Neural cell (in vitro differentiated cells): ENCODE measurements around the gene SMG6. TPM values are rescaled to one million over a fixed set of nuclear protein-coding genes. Genes with fewer than 3 reads are reported as not detected.
"Not testable (repeated sequence)": the region's sequence is repeated elsewhere in the genome, so short reads cannot be mapped to it uniquely, and the experiment has no call there.

ENCODE experiments used
- H2AFZ ChIP-seq: fragments of 200-600, 300-800 bp; sonication (generic), shearing (Covaris generic); 2 replicates; pipeline ENCODE4 v1.6.0; 2014; ENCODE audit warnings: low read depth, mild to moderate bottlenecking, antibody characterized with exemption, low read length, moderate library complexity
- H3F3A ChIP-seq: fragments of 200-600 bp; shearing (Covaris generic); 2 replicates; pipeline ENCODE4 v1.6.1; 2016; ENCODE audit warnings: mild to moderate bottlenecking, moderate library complexity, mixed read lengths, antibody characterized with exemption, low read length; ENCODE audit not compliant: insufficient read depth, poor library complexity, severe bottlenecking
- H3K27ac ChIP-seq: fragments of 200-600, 300-800 bp; sonication (generic), shearing (Covaris generic); 2 replicates; pipeline ENCODE4 v1.5.1; 2014; ENCODE audit warnings: mild to moderate bottlenecking, low read length, moderate library complexity
- H3K27me3 ChIP-seq: fragments of 300-800, 200-600 bp; sonication (generic), shearing (Covaris generic); 2 replicates; pipeline ENCODE4 v1.6.0; 2014; ENCODE audit warnings: mild to moderate bottlenecking, low read depth, low read length, moderate library complexity; ENCODE audit not compliant: insufficient read depth
- H3K36me3 ChIP-seq: fragments of 300-800, 200-600 bp; sonication (generic), shearing (Covaris generic); 2 replicates; pipeline ENCODE4 v1.5.1; 2014; ENCODE audit warnings: mild to moderate bottlenecking, antibody characterized with exemption, low read length, moderate library complexity; ENCODE audit not compliant: insufficient read depth
- H3K4me2 ChIP-seq: fragments of 300-800, 200-600 bp; sonication (generic), shearing (Covaris generic); 2 replicates; pipeline ENCODE4 v1.6.0; 2014; ENCODE audit warnings: mild to moderate bottlenecking, low read length
- H3K4me3 ChIP-seq: fragments of 300-800, 200-600 bp; sonication (generic), shearing (Covaris generic); 2 replicates; pipeline ENCODE4 v1.5.1; 2014; ENCODE audit warnings: mild to moderate bottlenecking, low read length, moderate library complexity
- H3K79me2 ChIP-seq: fragments of 200-600 bp; shearing (Covaris generic); replicated peaks from 2 replicates; pipeline ENCODE4 v1.6.0; 2014; ENCODE audit warnings: mild to moderate bottlenecking, low read length, moderate library complexity; ENCODE audit not compliant: insufficient read depth
- H3K9ac ChIP-seq: fragments of 300-800, 200-600 bp; sonication (generic), shearing (Covaris generic); 2 replicates; pipeline ENCODE4 v1.6.1; 2016; ENCODE audit warnings: mild to moderate bottlenecking, low read length, mixed read lengths
- H3K9me2 ChIP-seq: fragments of 200-600 bp; shearing (Covaris generic); 2 replicates; pipeline ENCODE4 v1.6.1; 2016; ENCODE audit warnings: mild to moderate bottlenecking, low read length, mixed read lengths; ENCODE audit not compliant: insufficient read depth
- H3K9me3 ChIP-seq: fragments of 200-600, 300-800 bp; sonication (generic), shearing (Covaris generic); 2 replicates; pipeline ENCODE4 v1.6.1; 2016; ENCODE audit warnings: mild to moderate bottlenecking, mixed run types, low read length, moderate library complexity, mixed read lengths
- H4K20me1 ChIP-seq: fragments of 200-600 bp; shearing (Covaris generic); 2 replicates; pipeline ENCODE4 v1.6.1; 2016; ENCODE audit warnings: mild to moderate bottlenecking, mixed run types; ENCODE audit not compliant: insufficient read depth
- EP300 ChIP-seq: fragments of 450-650 bp; conservative IDR thresholded peaks from 2 replicates; pipeline ENCODE4 v1.6.1; 2014; ENCODE audit warnings: antibody characterized with exemption, mild to moderate bottlenecking, moderate library complexity; ENCODE audit not compliant: poor library complexity, severe bottlenecking
- EZH2 ChIP-seq: fragments of 200-600, 300-800 bp; shearing (Covaris generic), sonication (generic); IDR thresholded peaks from 2 replicates; pipeline ENCODE4 v1.6.1; 2014; ENCODE audit warnings: antibody characterized with exemption, low read length, borderline replicate concordance, mild to moderate bottlenecking; ENCODE audit not compliant: insufficient read depth, poor library complexity, severe bottlenecking
- MXI1 ChIP-seq: fragments of 450-650 bp; conservative IDR thresholded peaks from 2 replicates; pipeline ENCODE4 v1.6.1; 2014; ENCODE audit warnings: antibody characterized with exemption, mild to moderate bottlenecking; ENCODE audit not compliant: poor library complexity, severe bottlenecking
- POLR2AphosphoS5 ChIP-seq: IDR thresholded peaks from 2 replicates; pipeline ENCODE4 v1.6.1; 2012
- RAD21 ChIP-seq: fragments of 450-650 bp; conservative IDR thresholded peaks from 2 replicates; pipeline ENCODE4 v1.6.1; 2014; ENCODE audit warnings: antibody characterized with exemption, mild to moderate bottlenecking, moderate library complexity
- SMC3 ChIP-seq: fragments of 450-650 bp; conservative IDR thresholded peaks from 2 replicates; pipeline ENCODE4 v1.6.1; 2014; ENCODE audit warnings: antibody characterized with exemption, mild to moderate bottlenecking, moderate library complexity; ENCODE audit not compliant: poor library complexity
- TAF1 ChIP-seq: IDR thresholded peaks from 2 replicates; pipeline ENCODE4 v1.6.1; 2012; ENCODE audit warnings: low read depth
- polyA plus RNA-seq: library from polyadenylated mRNA; depleted of rRNA; stranded (reverse); fragments of >200 nt; gene quantifications from 2 replicates; pipeline ENCODE4 v1.2.3, GENCODE V29; 2014
- TF ChIP-seq, protein P1 (sequence below): fragments of 450-650 bp; IDR thresholded peaks from 2 replicates; pipeline ENCODE4 v1.5.1; 2014; ENCODE audit warnings: antibody characterized with exemption, mild to moderate bottlenecking, moderate library complexity; ENCODE audit not compliant: poor library complexity, severe bottlenecking
- TF ChIP-seq, protein P2 (sequence below): IDR thresholded peaks from 2 replicates; pipeline ENCODE4 v1.6.1; 2012; ENCODE audit warnings: borderline replicate concordance

SMG6 gene
- polyA plus RNA-seq, 1 donor from 2014 or later: 13.9 TPM

DNA sequence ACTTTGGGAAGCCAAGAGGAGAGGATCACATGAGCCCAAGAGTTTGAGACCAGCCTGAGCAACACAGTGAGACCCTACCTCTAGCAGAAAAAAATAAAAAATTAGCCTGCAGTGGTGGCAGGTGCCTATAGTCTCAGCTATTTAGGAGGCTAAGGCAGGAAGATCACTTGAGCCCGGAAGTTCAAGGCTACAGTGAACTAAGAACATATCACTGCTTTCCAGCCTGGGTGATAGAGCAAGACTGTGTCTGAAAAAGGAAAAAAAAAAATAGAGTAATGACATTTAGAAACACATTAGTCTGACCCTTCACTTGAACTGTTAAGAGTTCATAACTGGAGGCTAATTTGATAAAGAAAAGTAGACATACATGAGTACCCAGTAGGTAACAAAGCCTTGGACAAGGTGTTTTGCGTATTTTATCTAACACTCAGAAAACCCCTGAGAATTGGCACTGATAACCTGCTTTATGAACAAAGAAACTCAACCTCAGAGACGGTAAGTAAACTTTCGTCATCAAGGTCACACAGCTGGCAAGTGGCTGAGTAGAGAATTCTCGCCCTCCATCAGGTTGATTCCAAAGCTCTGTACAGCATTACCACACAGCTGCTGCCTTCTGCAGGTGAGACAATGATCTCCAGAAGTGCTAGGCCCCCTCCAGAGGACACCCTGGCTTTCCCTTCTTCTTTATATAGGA lies 101.1 kb downstream of the SMG6 start:
- H4K20me1 ChIP-seq: no peaks in the 10 kb centered on the region
- H3K27me3 ChIP-seq: no peaks in the 10 kb centered on the region
- H3K9me3 ChIP-seq: no peaks in the 10 kb centered on the region
- H3K4me2 ChIP-seq: no peak overlapping the region
- H3K27ac ChIP-seq: no peak overlapping the region
- no peaks in the 10 kb centered on the region for H3K9me2 ChIP-seq
- no peak for TF ChIP-seq POLR2AphosphoS5
- no peak for TF ChIP-seq RAD21
- TF ChIP-seq, protein P1, sequence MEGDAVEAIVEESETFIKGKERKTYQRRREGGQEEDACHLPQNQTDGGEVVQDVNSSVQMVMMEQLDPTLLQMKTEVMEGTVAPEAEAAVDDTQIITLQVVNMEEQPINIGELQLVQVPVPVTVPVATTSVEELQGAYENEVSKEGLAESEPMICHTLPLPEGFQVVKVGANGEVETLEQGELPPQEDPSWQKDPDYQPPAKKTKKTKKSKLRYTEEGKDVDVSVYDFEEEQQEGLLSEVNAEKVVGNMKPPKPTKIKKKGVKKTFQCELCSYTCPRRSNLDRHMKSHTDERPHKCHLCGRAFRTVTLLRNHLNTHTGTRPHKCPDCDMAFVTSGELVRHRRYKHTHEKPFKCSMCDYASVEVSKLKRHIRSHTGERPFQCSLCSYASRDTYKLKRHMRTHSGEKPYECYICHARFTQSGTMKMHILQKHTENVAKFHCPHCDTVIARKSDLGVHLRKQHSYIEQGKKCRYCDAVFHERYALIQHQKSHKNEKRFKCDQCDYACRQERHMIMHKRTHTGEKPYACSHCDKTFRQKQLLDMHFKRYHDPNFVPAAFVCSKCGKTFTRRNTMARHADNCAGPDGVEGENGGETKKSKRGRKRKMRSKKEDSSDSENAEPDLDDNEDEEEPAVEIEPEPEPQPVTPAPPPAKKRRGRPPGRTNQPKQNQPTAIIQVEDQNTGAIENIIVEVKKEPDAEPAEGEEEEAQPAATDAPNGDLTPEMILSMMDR: no peak
- no peak for TF ChIP-seq MXI1
- TF ChIP-seq EZH2: no peak
- no peak for TF ChIP-seq TAF1
- TF ChIP-seq EP300: no peak
- TF ChIP-seq, protein P2, sequence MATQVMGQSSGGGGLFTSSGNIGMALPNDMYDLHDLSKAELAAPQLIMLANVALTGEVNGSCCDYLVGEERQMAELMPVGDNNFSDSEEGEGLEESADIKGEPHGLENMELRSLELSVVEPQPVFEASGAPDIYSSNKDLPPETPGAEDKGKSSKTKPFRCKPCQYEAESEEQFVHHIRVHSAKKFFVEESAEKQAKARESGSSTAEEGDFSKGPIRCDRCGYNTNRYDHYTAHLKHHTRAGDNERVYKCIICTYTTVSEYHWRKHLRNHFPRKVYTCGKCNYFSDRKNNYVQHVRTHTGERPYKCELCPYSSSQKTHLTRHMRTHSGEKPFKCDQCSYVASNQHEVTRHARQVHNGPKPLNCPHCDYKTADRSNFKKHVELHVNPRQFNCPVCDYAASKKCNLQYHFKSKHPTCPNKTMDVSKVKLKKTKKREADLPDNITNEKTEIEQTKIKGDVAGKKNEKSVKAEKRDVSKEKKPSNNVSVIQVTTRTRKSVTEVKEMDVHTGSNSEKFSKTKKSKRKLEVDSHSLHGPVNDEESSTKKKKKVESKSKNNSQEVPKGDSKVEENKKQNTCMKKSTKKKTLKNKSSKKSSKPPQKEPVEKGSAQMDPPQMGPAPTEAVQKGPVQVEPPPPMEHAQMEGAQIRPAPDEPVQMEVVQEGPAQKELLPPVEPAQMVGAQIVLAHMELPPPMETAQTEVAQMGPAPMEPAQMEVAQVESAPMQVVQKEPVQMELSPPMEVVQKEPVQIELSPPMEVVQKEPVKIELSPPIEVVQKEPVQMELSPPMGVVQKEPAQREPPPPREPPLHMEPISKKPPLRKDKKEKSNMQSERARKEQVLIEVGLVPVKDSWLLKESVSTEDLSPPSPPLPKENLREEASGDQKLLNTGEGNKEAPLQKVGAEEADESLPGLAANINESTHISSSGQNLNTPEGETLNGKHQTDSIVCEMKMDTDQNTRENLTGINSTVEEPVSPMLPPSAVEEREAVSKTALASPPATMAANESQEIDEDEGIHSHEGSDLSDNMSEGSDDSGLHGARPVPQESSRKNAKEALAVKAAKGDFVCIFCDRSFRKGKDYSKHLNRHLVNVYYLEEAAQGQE: no peak
- TF ChIP-seq SMC3: no peak
- H2AFZ ChIP-seq: no peak overlapping the region
- no peaks in the 10 kb centered on the region for H3K79me2 ChIP-seq
- no peaks in the 10 kb centered on the region for H3F3A ChIP-seq
- no peak overlapping the region for H3K9ac ChIP-seq
- no peak overlapping the region for H3K4me3 ChIP-seq
- H3K36me3 ChIP-seq: no peaks in the 10 kb centered on the region

DNA sequence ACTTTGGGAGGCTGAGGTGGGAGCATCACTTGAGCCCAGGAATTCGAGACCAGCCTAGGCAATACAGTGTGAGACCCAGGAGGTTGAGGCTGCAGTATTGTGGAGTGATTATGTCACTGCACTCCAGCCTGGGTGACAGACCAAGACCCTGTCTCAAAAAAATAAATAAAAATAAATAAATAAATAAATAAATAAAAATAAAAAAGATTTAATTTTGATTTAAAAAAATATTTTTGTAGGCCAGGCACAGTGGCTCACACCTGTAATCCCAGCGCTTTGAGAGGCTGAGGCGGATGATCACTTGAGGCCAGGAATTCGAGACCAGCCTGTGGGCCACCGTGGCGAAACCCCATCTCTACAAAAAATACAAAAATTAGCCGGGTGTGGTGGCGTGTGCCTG lies 104.2 kb downstream of the SMG6 start:
- not testable (repeated sequence) for H3K9me2 ChIP-seq, H3F3A ChIP-seq, H3K79me2 ChIP-seq, H3K4me2 ChIP-seq, H3K27ac ChIP-seq, H3K36me3 ChIP-seq, H3K9me3 ChIP-seq, H3K27me3 ChIP-seq, H3K9ac ChIP-seq, H4K20me1 ChIP-seq, H2AFZ ChIP-seq, H3K4me3 ChIP-seq

DNA sequence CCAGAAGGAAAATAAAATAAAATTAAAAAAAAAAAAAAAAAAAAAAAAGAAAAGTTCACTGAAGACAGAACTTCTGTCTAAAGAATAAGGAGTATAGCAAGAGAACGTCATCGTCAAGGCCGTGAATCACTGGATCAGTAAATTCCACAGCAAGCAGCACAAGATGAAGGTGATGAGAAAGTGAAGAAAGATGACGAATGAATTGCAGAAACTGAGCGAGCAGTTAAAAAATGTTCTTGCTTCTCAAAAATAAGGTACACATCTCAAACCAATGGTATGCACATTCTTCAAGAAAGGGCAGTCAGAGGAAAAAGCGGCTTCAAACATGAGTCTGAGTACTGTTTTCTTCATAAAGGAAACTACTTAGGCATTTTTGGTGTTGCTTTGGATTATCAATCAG lies 104.7 kb downstream of the SMG6 start:
- Histone ChIP-seq H3K9me2 (no peaks in the 10 kb centered on the region), H3K27ac (no peak overlapping the region), H3K4me2 (no peak overlapping the region), H4K20me1 (no peaks in the 10 kb centered on the region), H3K9ac (no peak overlapping the region), H3K9me3 (no peaks in the 10 kb centered on the region), H3F3A (no peaks in the 10 kb centered on the region), H2AFZ (no peak overlapping the region), H3K36me3 (no peaks in the 10 kb centered on the region), H3K79me2 (no peaks in the 10 kb centered on the region), H3K27me3 (no peaks in the 10 kb centered on the region), H3K4me3 (no peak overlapping the region)
- TF ChIP-seq, protein P2: no peak
- TF ChIP-seq, protein P1: no peak
- TF ChIP-seq MXI1 (no peak), TAF1 (no peak), SMC3 (no peak), EZH2 (no peak), POLR2AphosphoS5 (no peak), RAD21 (no peak), EP300 (no peak)
